ENCODE measurements around the gene KNTC1.

The KNTC1 gene

GRCh38 chr12:122527478-122527944 lies 462 bp downstream of the KNTC1 start (continued):
- TF ChIP-seq ZNF280D (tag by site-specific recombination; IDR thresholded peaks at IDR 0.05) (no peak), ZNF48 (tag by site-specific recombination; IDR thresholded peaks at IDR 0.05) (no peak), ZNF488 (tag by site-specific recombination; IDR thresholded peaks at IDR 0.05) (no peak), HIC1 (tag by site-specific recombination; IDR thresholded peaks at IDR 0.05) (no peak), ZBTB10 (tag by site-specific recombination; IDR thresholded peaks at IDR 0.05) (no peak), ZNF335 (tag by site-specific recombination; conservative IDR thresholded peaks at IDR 0.05) (peak; percentile 21), ZNF404 (tag by site-specific recombination; IDR thresholded peaks at IDR 0.05) (no peak), ZNF174 (tag by site-specific recombination; IDR thresholded peaks at IDR 0.05) (no peak), ZNF560 (tag by site-specific recombination; IDR thresholded peaks at IDR 0.05; ENCODE audit: borderline replicate concordance) (no peak), ZNF623 (tag by site-specific recombination; IDR thresholded peaks at IDR 0.05) (no peak), ZNF324 (tag by site-specific recombination; IDR thresholded peaks at IDR 0.05) (no peak), ZNF416 (tag by site-specific recombination; IDR thresholded peaks at IDR 0.05) (no peak), ZNF223 (tag by site-specific recombination; IDR thresholded peaks at IDR 0.05) (no peak), ZNF391 (tag by site-specific recombination; IDR thresholded peaks at IDR 0.05; ENCODE audit: borderline replicate concordance, low read depth) (no peak), ZFP69B (tag by site-specific recombination; IDR thresholded peaks at IDR 0.05) (no peak), ZNF426 (tag by site-specific recombination; IDR thresholded peaks at IDR 0.05) (no peak), ZNF274 (IDR thresholded peaks at IDR 0.05; ENCODE audit: low read length) (no peak), ZNF274 (tag by site-specific recombination; IDR thresholded peaks at IDR 0.05; ENCODE audit: borderline replicate concordance) (no peak), SP3 (tag by site-specific recombination; IDR thresholded peaks at IDR 0.05) (no peak), ZNF677 (tag by site-specific recombination; IDR thresholded peaks at IDR 0.05) (no peak), WT1 (tag by site-specific recombination; IDR thresholded peaks at IDR 0.05) (0 out of 2 replicates have a peak, but pooled peaks have one; percentile 7), ZNF596 (tag by site-specific recombination; IDR thresholded peaks at IDR 0.05) (no peak), BCL11B (tag by site-specific recombination; IDR thresholded peaks at IDR 0.05; ENCODE audit: low read depth) (0 out of 2 replicates have a peak, but pooled peaks have one; percentile 20), ZNF76 (tag by site-specific recombination; IDR thresholded peaks at IDR 0.05; ENCODE audit: borderline replicate concordance, low read depth) (0 out of 2 replicates have a peak, but pooled peaks have one; percentile 8), PRDM10 (tag by site-specific recombination; IDR thresholded peaks at IDR 0.05) (peak; percentile 78)
